ENCODE measurements around the gene CHD1.

CHD1 gene

DNA sequence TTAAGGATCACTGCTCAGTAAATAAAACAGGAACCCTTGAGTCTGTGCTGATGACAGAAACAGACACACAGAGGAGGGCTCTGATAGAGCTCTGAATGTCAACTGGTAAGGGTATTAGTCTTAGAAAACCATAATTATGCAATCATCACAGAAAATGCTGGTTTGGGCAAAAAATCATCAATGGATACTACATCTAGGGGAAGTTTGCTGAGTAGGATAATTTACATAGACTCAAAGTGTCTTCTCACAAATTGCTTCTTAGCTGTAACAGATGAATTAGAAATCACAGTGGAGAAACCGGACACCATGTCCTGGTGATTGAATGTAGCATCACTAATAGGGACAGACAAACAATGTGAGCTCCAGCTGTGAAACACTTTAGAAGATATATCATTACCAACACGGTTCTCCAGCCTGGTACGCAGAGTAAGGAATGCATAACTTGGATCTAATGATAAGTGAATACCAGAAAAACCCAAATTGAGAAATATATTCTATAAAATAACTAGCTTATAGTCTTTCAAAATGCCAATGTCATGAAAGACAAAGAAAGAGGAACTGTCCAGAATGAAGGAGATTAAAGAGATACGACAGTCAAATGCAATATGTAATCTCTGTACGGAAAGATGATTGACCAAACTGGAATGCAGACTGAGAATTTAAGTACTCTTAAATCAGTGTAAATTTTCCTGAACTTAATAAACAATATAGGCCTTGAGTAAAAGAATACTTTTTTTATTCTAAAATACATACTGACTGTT lies 17.3 kb downstream of the CHD1 start:
- Histone ChIP-seq H3K4ac (ENCODE audit: low read depth, low read length) (no peak overlapping the region), H3K27ac (ENCODE audit: low read depth, low read length) (no peak overlapping the region), H3K27me3 (ENCODE audit: insufficient read depth, low read length, poor library complexity) (no peaks in the 10 kb centered on the region)

DNA sequence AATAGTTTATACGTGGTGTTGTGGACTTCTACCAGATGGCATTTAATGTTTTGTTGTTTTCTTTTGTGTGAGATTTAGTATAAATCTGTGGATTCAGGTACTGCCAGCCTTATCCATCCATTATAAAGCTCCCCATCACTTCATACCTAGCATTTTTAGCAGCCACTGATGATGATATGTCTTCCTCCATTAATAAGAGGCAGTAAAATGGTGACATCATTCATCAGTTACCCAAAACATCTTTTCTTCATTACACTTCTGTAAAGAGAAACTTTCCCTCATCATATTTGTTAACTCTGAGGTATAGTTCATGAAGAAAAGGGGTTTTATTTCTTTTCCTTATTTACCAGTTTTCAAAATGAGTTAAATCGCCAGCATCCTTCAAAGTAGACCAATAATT lies 19.4 kb downstream of the CHD1 start:
- H3K9ac ChIP-seq (ENCODE audit: low read length), result no peak overlapping the region
- H4K8ac ChIP-seq (ENCODE audit: low read depth, low read length), result no peak overlapping the region
- peaks cover 2% of the 10 kb centered on the region for H3K36me3 ChIP-seq (ENCODE audit: control insufficient read depth, insufficient read depth, low read length)
- H3K79me1 ChIP-seq (ENCODE audit: low read length), result peaks cover 6% of the 10 kb centered on the region
- H3K27ac ChIP-seq (ENCODE audit: low read depth, low read length), result no peak overlapping the region
- no peak overlapping the region for H3K4ac ChIP-seq (ENCODE audit: low read depth, low read length)
- no peak overlapping the region for H3K23ac ChIP-seq (ENCODE audit: low read length)
- H3K4me2 ChIP-seq (ENCODE audit: low read length), result no peak overlapping the region
- no peak overlapping the region for H3K4me3 ChIP-seq (ENCODE audit: low read length)
- WGBS (ENCODE audit: extremely low coverage, insufficient coverage, low lambda C conversion rate), result no CpG with 5 or more reads among the region's 2 CpGs
- H3K56ac ChIP-seq (ENCODE audit: low read length), result no peak overlapping the region
- no peak overlapping the region for H2AK5ac ChIP-seq (ENCODE audit: low read length)
- peaks cover 25% of the 10 kb centered on the region for H3K79me2 ChIP-seq (ENCODE audit: control insufficient read depth, insufficient read depth, low read length)
- no peak overlapping the region for H4K5ac ChIP-seq (ENCODE audit: low read length)
- H2BK5ac ChIP-seq (ENCODE audit: low read length), result no peak overlapping the region
- no peak overlapping the region for H2BK15ac ChIP-seq (replicated peaks; ENCODE audit: low read depth)
- H3K18ac ChIP-seq (ENCODE audit: low read length), result no peak overlapping the region
- no peaks in the 10 kb centered on the region for H3K4me1 ChIP-seq (ENCODE audit: control insufficient read depth, low read depth, low read length)
- no peak for DNase-seq
- H2BK120ac ChIP-seq (ENCODE audit: low read depth, low read length), result no peak overlapping the region
- H3K27me3 ChIP-seq (ENCODE audit: insufficient read depth, low read length, poor library complexity), result no peaks in the 10 kb centered on the region

More for the DNA sequence above, 17.3 kb downstream of the CHD1 start:
- H3K18ac ChIP-seq (ENCODE audit: low read length), result no peak overlapping the region
- H2BK120ac ChIP-seq (ENCODE audit: low read depth, low read length), result no peak overlapping the region
- H3K56ac ChIP-seq (ENCODE audit: low read length), result no peak overlapping the region
- peaks cover 4% of the 10 kb centered on the region for H3K79me1 ChIP-seq (ENCODE audit: low read length)
- H2AK5ac ChIP-seq (ENCODE audit: low read length), result no peak overlapping the region
- H3K4me3 ChIP-seq (ENCODE audit: low read length), result no peak overlapping the region
- no peak overlapping the region for H3K23ac ChIP-seq (ENCODE audit: low read length)
- H2BK15ac ChIP-seq (replicated peaks; ENCODE audit: low read depth), result no peak overlapping the region
- H2BK5ac ChIP-seq (ENCODE audit: low read length), result no peak overlapping the region
- H4K8ac ChIP-seq (ENCODE audit: low read depth, low read length), result no peak overlapping the region
- H4K5ac ChIP-seq (ENCODE audit: low read length), result no peak overlapping the region
- H3K4me1 ChIP-seq (ENCODE audit: control insufficient read depth, low read depth, low read length), result no peaks in the 10 kb centered on the region
- peaks cover 25% of the 10 kb centered on the region for H3K79me2 ChIP-seq (ENCODE audit: control insufficient read depth, insufficient read depth, low read length)
- no CpG with 5 or more reads among the region's 5 CpGs for WGBS (ENCODE audit: extremely low coverage, insufficient coverage, low lambda C conversion rate)
- no peak for DNase-seq
- no peaks in the 10 kb centered on the region for H3K36me3 ChIP-seq (ENCODE audit: control insufficient read depth, insufficient read depth, low read length)
- no peak overlapping the region for H3K4me2 ChIP-seq (ENCODE audit: low read length)
- no peak overlapping the region for H3K9ac ChIP-seq (ENCODE audit: low read length)

DNA sequence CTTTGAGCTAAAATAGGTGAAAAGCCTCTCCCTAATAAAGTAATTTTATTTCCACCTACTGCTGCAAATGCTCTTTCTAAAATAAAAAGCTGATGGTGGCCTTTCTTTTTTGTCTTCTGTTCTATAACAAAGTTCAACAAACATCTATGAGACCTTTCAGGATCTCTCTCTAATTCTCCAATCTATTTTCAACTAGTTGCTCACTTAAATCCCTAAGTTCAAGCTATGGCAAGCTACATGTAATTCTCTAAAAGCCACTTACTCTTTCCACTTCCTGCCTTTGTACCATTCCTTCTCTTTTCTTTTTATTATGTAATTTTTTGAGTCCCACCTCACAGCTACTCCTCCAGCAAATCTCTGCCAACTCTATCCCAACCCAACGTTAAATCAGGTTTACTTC lies 20.9 kb downstream of the CHD1 start:
- H3K36me3 ChIP-seq (ENCODE audit: control insufficient read depth, insufficient read depth, low read length), result peaks cover 2% of the 10 kb centered on the region
- H3K79me1 ChIP-seq (ENCODE audit: low read length), result peaks cover 6% of the 10 kb centered on the region
- no peak overlapping the region for H2BK5ac ChIP-seq (ENCODE audit: low read length)
- no peak overlapping the region for H3K27ac ChIP-seq (ENCODE audit: low read depth, low read length)
- no peak overlapping the region for H3K18ac ChIP-seq (ENCODE audit: low read length)
- no peak overlapping the region for H3K4ac ChIP-seq (ENCODE audit: low read depth, low read length)
- DNase-seq, result no peak
- H2BK15ac ChIP-seq (replicated peaks; ENCODE audit: low read depth), result no peak overlapping the region
- H3K4me2 ChIP-seq (ENCODE audit: low read length), result no peak overlapping the region
- no peak overlapping the region for H3K4me3 ChIP-seq (ENCODE audit: low read length)
- H2AK5ac ChIP-seq (ENCODE audit: low read length), result no peak overlapping the region
- WGBS (ENCODE audit: extremely low coverage, insufficient coverage, low lambda C conversion rate), result no CpG with 5 or more reads among the region's 1 CpG
- no peak overlapping the region for H2BK120ac ChIP-seq (ENCODE audit: low read depth, low read length)
- no peak overlapping the region for H4K5ac ChIP-seq (ENCODE audit: low read length)
- no peaks in the 10 kb centered on the region for H3K4me1 ChIP-seq (ENCODE audit: control insufficient read depth, low read depth, low read length)
- no peaks in the 10 kb centered on the region for H3K27me3 ChIP-seq (ENCODE audit: insufficient read depth, low read length, poor library complexity)
- H3K23ac ChIP-seq (ENCODE audit: low read length), result no peak overlapping the region
- no peak overlapping the region for H4K8ac ChIP-seq (ENCODE audit: low read depth, low read length)
- no peak overlapping the region for H3K56ac ChIP-seq (ENCODE audit: low read length)
- peaks cover 17% of the 10 kb centered on the region for H3K79me2 ChIP-seq (ENCODE audit: control insufficient read depth, insufficient read depth, low read length)
- no peak overlapping the region for H3K9ac ChIP-seq (ENCODE audit: low read length)

DNA sequence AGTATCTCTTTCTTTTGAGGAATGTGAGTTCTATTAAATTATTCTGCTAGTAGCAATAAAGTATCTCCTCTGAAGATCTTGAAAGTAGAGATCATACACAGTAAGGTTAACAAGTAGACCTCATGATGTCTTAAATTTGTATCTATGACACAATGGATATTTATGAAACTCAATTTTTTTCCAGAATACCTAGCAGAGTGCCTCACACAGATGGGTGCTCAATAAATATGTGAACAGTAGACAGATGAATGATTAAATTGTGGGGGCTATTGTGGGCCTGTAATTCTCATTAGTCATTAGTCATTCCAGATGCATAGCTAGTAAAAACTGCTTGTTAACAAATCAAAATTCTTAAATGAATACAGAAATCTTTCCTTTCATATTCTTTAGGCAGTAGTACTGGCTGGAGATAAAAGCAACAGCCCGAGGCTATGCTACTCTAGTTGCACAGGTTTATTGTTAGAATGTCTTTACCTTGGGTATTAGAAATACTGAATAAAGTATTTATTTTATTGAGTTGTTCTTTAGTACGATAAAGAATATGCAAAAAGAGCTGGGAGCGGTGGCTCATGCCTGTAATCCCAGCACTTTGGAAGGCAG lies 22.0 kb downstream of the CHD1 start:
- H3K4me1 ChIP-seq (ENCODE audit: control insufficient read depth, low read depth, low read length), result no peaks in the 10 kb centered on the region
- H4K8ac ChIP-seq (ENCODE audit: low read depth, low read length), result no peak overlapping the region
- no peak overlapping the region for H2BK120ac ChIP-seq (ENCODE audit: low read depth, low read length)
- H3K27ac ChIP-seq (ENCODE audit: low read depth, low read length), result no peak overlapping the region
- H3K36me3 ChIP-seq (ENCODE audit: control insufficient read depth, insufficient read depth, low read length), result peaks cover 2% of the 10 kb centered on the region
- H3K4me3 ChIP-seq (ENCODE audit: low read length), result no peak overlapping the region
- no peak overlapping the region for H3K18ac ChIP-seq (ENCODE audit: low read length)
- H3K9ac ChIP-seq (ENCODE audit: low read length), result no peak overlapping the region
- H2BK15ac ChIP-seq (replicated peaks; ENCODE audit: low read depth), result no peak overlapping the region
- peaks cover 14% of the 10 kb centered on the region for H3K79me2 ChIP-seq (ENCODE audit: control insufficient read depth, insufficient read depth, low read length)
- no peak overlapping the region for H3K4me2 ChIP-seq (ENCODE audit: low read length)
- DNase-seq, result no peak
- no peaks in the 10 kb centered on the region for H3K27me3 ChIP-seq (ENCODE audit: insufficient read depth, low read length, poor library complexity)
- no peak overlapping the region for H2AK5ac ChIP-seq (ENCODE audit: low read length)
- no peak overlapping the region for H3K56ac ChIP-seq (ENCODE audit: low read length)
- no peak overlapping the region for H2BK5ac ChIP-seq (ENCODE audit: low read length)
- no peak overlapping the region for H3K23ac ChIP-seq (ENCODE audit: low read length)
- no peak overlapping the region for H4K5ac ChIP-seq (ENCODE audit: low read length)
- no CpG with 5 or more reads among the region's 3 CpGs for WGBS (ENCODE audit: extremely low coverage, insufficient coverage, low lambda C conversion rate)
- peaks cover 6% of the 10 kb centered on the region for H3K79me1 ChIP-seq (ENCODE audit: low read length)
- H3K4ac ChIP-seq (ENCODE audit: low read depth, low read length), result no peak overlapping the region

DNA sequence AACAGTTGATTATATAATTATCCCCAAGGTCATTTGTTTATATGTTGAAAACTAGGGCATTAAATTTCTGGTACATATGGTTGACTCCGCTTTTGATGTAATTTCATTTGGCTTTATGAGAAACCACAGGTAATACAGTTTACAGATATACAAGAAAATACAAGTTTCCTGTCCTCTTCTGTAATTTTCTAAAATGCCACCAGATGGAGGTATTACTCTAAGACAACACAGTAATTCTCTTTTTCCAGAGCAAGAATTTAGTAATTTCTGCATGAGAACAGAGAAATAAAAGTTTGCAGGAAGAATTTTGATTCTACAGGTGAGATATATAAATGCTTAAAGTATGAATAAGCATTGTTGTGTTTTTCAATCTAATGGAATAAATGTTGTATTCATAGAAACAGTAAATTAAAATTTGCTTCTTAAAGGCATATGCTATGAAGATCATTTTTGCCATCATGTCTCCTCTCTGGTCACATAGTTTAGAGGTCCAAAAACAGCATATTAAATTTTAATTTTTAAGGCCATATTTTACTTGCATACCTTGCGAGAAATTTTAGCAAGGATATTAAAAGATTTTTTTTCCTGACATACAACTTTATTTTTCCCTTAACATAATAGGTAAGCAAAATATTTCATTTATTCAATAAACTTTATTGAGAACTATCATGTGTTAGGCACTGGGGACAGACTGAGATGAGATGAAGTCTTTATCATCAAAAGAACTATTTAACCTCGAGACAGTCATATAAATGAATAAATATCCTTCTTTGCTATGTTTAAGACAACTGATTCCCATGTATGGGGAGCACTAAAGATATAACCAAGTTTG lies 22.7 kb downstream of the CHD1 start:
- no peak overlapping the region for H3K9ac ChIP-seq (ENCODE audit: low read length)
- no CpG with 5 or more reads among the region's 3 CpGs for WGBS (ENCODE audit: extremely low coverage, insufficient coverage, low lambda C conversion rate)

More for the DNA sequence above, 22.7 kb downstream of the CHD1 start:
- Histone ChIP-seq H3K4me1 (ENCODE audit: control insufficient read depth, low read depth, low read length) (no peaks in the 10 kb centered on the region), H3K79me2 (ENCODE audit: control insufficient read depth, insufficient read depth, low read length) (peaks cover 9% of the 10 kb centered on the region), H3K18ac (ENCODE audit: low read length) (no peak overlapping the region), H3K27me3 (ENCODE audit: insufficient read depth, low read length, poor library complexity) (no peaks in the 10 kb centered on the region), H3K4me3 (ENCODE audit: low read length) (no peak overlapping the region), H4K8ac (ENCODE audit: low read depth, low read length) (no peak overlapping the region), H3K56ac (ENCODE audit: low read length) (no peak overlapping the region), H3K36me3 (ENCODE audit: control insufficient read depth, insufficient read depth, low read length) (peaks cover 2% of the 10 kb centered on the region), H3K79me1 (ENCODE audit: low read length) (peaks cover 3% of the 10 kb centered on the region), H2BK15ac (replicated peaks; ENCODE audit: low read depth) (no peak overlapping the region), H3K4me2 (ENCODE audit: low read length) (no peak overlapping the region), H2BK5ac (ENCODE audit: low read length) (no peak overlapping the region), H4K5ac (ENCODE audit: low read length) (no peak overlapping the region), H3K27ac (ENCODE audit: low read depth, low read length) (no peak overlapping the region), H2BK120ac (ENCODE audit: low read depth, low read length) (no peak overlapping the region), H3K23ac (ENCODE audit: low read length) (no peak overlapping the region), H3K4ac (ENCODE audit: low read depth, low read length) (no peak overlapping the region), H2AK5ac (ENCODE audit: low read length) (no peak overlapping the region)
- DNase-seq, result peak; percentile 59
